GM19463 (cell line): Measurements from ENCODE around the gene TFDP1.

Experiments
- ATAC-seq: cut with Tn5 transposase; IDR thresholded peaks from one replicate; pipeline ENCODE4 v1.9.1; 2021; ENCODE audit warnings: mild to moderate bottlenecking, moderate library complexity; ENCODE audit not compliant: unreplicated experiment

The TFDP1 gene

DNA sequence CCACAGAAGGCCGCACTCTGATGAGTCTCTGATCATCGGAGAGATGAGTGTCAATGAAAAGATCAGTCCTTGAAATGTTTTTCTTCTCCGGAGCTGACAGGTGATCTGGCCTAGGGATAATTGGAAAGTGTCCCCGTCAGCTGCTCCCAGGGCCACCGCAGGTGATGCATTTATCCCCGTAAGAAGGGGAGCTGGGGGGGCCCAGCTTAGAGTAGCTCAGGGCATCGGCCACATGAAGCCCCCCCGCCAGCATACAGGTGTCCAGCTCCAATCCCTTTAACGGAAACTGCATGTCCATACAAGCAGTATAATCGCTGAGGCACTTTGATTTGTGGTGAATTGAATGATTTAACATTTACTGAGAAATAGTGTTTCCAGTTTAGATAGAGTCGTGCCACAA is 45.7 kb downstream of the TFDP1 start:
- ATAC-seq, result no peak

DNA sequence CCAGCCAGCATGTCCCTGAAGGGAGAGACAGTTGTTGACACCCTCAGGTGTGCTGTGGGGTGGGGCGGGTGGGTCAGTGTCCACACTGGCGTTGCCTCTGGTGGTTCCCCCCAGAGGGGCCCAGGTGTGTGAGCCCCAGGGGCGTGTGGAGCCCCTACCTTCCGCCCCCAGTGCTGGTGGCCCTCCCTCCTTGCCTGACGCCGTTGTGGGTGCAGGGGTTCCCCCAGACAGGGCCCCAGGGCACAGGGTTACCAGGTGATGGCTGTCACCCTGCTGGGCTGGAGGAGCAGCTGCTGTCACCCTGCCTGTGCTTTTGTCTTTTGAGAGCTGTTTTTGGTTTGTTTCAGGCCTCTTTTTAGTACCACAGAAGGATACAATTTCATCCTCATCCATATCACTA is 46.3 kb downstream of the TFDP1 start:
- no peak for ATAC-seq

DNA sequence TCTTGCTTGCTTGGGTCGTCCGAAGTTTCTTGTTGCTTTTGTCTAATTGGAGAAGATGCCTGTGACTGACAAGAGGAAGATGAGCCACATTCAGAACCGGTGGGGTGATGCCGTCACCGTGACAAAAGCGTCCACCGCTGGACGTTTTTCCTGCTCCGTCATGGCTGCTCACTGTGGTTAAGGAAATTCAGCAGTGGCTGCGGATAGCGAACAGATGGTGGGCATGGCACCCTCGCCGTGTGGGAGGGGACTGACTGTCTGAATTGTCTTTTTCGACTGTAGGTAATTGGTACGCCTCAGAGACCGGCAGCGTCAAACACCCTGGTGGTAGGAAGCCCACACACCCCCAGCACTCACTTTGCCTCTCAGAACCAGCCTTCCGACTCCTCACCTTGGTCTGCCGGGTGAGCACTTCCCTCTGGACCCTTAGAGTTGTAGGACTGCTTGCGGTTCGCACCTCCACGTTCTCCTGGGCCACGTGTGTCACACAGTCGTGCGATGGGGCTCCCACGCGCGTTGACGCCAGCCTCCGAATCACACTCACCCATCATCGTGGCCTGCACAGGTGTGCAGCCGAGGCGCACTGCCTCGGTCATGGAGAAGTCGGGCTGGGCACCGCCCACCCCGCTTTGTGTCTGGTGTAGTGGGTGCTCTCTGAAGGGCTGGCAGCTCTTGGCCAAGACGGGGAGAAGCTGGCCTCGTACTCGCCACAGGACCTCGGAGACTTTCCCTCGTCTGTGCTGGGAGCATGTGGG is 47.0 kb downstream of the TFDP1 start:
- ATAC-seq, result no peak

DNA sequence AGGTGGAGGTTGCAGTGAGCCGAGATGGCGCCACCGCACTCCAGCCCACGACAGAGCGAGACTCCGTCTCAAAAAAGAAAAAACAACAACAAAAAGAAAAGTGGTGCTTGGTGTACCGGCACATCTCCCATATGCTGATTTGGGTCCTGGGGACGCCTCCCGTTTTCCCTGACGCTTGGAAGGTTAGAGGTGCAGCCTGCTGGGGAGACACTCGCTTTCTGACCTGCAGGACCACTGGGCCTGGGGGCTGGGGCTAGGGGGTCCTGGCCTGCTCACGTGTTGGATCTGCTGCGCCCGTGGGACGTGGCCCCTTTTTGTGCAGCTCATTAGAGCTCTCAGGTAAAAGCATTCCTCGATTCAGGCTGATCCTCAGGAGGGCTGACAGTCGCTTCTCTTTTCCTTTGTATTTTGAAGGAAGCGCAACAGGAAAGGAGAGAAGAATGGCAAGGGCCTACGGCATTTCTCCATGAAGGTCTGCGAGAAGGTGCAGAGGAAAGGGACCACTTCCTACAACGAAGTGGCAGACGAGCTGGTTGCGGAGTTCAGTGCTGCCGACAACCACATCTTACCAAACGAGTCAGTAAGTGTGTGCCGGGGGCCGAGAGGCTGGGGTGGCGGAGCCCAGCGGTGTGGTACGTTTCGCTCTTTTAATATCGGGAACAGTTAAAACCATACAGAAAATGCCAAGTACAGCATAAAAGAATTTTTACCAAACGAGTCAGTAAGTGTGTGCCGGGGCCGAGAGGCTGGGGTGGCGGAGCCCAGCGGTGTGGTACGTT is 48.3 kb downstream of the TFDP1 start:
- no peak for ATAC-seq

DNA sequence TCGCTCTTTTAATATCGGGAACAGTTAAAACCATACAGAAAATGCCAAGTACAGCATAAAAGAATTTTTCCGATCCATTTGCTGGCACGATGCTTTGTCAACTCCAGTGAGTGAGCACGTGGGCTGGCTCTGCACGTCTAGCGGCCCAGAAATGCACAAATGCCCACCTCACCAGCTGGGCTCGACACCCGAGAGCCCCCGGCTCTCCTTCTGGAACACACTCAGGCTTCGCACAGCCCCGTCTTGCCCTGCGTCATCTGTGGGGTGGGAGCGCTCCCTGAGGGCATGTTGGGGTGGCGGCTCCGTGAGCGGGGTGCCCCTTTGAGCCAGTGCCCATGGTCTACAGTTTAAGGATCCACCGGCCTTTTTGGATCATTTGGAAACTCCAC is 48.9 kb downstream of the TFDP1 start:
- no peak for ATAC-seq

DNA sequence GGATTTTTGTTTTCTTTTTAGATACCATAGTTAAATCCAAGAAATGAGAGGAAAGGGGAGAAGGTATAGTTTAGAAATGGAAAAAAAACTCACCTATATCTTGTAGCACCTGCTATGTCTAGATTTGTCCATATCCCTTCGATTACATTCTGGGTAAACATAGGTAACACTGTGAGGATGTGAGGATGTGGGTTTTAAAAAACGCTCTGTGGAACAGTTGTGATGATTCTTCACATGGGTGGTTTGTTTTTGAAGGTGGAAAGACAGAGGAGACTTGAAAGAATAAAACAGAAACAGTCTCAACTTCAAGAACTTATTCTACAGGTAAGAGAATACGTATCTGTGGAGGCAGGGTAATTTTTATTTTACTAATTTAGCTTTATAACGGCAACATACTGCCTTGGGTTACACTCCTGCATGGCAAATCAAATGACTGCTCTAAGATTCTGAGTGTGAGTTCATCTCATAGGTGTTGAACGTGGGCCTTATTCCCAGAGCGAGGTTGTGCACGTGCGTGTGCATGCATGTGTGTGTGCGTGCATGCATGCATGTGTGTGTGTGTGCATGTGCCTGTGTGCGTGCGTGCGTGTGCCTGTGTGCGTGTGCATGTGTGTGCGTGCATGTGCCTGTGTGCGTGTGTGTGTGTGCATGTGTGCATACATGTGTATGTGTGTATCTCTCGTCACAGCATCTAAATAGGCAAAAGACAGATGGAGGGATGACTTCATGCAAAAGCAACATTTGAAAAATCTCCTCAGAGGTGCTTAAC is 49.9 kb downstream of the TFDP1 start:
- ATAC-seq, result no peak

DNA sequence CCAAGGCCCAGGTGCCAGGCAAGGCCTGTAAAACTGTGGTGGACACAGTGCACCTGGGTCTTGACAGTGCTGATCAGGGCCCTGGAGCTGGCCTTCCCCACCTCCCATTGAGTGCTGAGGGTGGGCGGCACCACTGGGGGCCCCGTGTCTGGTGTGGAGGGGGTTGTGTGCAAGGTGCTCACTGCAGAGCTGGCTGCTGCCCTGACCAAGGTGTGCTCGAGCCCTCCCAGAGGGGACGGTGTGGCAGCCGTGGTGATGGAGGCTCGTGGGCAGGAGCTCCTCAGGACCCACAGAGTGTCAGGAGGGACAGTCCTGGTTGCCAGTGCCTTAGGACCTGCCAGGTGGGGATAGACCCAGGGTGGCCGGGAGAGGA is 50.5 kb downstream of the TFDP1 start:
- ATAC-seq, result no peak

DNA sequence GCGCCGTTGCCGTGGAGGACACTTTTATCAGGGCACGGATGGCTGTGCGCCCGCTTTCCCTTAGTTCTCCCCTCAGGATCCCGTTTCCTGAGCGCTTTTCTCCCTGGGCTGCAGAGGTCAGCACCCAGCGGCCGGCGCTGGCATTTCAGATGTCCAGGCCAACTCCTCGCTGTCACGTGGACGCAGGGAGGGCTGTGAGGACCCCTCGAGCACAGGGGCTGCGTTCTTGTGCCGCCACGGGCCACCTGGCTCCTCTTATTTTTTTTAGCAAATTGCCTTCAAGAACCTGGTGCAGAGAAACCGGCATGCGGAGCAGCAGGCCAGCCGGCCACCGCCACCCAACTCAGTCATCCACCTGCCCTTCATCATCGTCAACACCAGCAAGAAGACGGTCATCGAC is 51.2 kb downstream of the TFDP1 start:
- no peak for ATAC-seq

DNA sequence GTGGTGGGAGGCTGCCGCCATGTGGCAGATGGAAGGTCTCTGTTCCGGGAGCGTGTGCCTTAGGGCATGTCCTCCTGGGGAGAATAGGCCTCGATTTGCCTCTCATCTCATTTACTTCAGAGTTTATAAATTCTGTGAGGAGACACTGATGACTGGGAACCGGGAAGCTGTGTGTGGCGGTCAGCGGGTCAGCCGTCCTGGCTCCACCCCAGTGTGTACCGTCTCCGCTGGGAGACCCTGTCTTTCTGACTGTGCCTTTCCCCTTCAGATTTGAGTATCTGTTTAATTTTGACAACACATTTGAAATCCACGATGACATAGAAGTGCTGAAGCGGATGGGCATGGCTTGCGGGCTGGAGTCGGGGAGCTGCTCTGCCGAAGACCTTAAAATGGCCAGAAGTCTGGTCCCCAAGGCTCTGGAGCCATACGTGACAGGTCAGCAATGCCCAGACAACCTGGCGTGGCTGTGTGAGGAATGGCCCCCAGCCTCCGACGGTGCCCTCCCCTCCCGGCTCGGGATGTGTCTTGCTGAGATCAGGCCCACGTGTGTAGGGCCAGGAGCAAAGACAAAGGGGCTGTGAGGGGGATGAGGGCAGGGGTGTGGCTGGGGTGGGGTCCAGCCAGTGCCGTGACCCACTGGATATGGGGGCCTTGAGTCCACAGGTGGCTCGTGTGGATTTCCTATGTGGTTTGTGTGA is 51.9 kb downstream of the TFDP1 start:
- no peak for ATAC-seq

DNA sequence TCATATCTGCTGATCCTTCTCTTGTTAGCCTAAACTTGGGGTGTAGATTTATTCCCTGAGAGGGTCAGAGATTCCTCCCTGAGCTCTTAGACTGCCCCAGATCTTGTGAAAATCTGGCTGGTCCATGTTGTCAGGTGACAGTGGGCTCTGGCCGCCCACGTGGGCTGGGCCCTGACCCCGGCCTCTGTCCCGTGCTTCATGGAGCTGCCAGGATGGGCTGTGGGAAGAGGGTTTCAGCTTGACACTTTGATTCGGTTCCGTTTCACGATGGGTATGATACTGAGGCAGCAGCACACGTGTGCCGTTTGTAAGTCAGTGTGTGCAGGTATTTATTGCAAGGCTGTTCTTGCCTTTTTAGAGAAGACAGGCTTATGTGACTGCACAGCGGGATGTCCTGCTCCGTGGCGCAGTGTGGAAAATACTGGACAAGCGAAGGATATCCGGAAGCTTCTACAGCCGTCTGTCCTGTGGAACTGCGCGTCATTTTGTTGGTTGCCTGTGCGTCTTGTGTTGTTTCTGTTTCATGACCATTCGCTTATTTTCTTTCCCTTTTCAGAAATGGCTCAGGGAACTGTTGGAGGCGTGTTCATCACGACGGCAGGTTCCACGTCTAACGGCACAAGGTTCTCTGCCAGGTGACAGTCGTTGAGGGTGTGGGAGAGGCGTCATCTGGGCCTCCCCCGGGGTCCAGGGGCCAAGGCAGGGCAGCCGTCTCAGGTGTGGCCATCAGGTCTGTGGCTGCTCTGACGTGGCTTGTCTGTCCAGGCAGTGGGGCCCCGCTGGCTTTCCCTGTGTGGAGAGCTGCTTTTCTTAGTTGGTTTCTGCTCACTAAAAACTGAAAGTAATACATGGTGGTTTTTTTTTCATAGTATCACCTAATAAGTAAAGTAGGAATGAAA is 53.0 kb downstream of the TFDP1 start:
- no peak for ATAC-seq

DNA sequence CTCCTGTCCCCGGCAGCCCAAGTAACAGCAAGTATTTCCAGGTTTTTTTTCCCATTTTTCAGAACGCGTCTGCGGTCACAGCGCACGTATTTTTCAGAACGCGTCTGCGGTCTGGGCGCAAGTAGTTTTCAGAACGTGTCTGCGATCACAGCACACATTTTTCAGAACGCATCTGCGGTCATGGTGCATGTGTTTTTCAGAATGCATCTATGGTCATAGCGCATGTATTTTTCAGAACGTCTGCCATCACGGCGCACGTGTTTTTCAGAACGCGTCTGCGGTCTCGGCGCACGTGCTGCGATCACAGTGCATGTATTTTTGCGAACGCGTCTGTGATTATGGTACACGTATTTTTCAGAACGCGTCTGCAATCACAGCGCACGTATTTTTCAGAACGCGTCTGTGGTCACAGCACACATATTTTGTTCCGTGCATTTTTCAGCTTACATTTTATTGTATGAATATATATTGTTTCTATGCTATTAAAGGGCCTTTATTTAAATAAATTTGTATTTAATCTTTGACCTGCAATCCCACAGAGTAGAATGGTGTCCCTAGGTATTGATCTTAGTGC is 53.7 kb downstream of the TFDP1 start:
- no peak for ATAC-seq

DNA sequence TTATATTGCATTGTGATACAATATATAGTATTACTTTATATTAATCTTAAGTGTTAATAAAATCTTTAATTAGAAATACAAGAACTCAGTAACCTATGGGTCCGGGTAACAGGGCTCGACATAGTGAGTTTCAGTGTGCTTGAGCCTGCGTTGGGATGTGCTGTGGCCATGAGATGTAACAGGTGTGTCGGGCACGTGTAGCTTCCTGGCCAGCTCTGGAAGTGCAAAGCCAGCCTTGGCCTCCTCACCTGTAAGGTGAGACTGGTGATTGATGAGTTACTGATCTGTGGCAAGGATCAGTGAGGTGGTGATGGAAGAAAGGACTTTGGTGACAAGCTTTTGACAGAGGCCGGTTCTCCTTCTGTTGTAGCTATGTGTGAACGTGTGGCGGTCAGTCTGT is 54.3 kb downstream of the TFDP1 start:
- ATAC-seq, result no peak

DNA sequence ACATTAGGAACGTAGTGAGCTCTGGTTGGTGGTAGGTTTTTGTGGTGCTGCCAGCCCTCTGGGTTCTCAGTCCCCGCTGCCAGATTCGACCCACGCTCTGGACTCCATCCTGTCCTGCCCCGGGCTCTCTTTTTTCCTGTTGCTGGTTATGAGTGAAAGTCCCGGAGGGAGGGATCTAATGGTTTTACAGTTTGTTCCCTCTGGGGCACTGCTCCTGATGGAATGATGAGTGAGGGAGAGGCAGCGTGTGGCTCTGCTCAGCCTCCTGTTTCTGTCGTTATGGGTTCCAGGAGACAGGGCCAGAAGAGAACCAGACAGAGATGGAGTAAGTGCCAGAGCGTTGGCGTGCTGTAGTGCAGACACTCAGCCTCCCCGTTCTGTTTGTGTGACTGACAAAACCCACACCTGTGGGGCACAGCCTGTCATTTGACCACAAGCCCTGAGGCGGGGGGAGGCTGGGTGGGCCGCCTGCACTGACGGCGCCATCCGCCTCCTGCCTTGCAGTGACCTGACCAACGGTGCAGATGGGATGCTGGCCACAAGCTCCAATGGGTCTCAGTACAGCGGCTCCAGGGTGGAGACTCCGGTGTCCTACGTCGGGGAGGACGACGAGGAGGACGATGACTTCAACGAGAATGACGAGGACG is 55.2 kb downstream of the TFDP1 start:
- no peak for ATAC-seq

DNA sequence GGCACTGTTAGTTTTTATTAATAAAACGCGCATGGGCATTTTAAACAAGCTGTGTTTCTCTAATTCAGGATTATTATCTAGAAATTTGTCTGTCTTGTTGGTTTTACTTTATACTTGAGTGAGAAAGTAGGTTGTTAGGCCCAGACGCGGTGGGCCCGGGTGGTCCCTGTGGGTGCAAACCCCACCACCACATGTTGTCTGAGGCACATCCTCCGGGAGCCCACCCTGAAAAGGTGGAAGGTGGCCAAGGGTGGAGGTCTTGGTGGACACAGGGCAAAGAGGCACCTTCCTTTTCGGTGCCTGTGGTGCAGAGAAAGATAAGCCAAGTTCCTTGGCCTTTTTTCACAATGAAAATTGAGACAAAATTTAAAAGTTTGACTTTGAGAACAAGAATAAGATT is 56.9 kb downstream of the TFDP1 start:
- ATAC-seq, result no peak

DNA sequence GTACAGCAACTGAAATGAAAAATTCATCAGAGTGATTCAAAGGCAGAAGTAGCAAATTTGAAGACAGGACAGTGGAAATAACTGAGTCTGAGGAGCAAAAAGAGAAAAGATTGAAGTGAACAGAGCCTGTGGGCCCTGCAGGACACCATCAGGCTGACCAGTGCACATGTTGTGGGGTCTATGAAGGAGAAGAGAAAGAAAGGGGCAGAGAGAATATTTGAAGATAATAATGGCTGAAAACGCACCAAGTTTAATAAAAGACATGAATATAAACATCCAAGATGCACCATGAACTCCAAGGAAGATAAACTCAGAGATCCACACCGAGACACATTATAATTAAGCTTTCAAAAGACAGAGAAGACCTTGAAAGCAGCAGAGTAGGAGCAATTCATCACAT is 58.0 kb downstream of the TFDP1 start:
- no peak for ATAC-seq

DNA sequence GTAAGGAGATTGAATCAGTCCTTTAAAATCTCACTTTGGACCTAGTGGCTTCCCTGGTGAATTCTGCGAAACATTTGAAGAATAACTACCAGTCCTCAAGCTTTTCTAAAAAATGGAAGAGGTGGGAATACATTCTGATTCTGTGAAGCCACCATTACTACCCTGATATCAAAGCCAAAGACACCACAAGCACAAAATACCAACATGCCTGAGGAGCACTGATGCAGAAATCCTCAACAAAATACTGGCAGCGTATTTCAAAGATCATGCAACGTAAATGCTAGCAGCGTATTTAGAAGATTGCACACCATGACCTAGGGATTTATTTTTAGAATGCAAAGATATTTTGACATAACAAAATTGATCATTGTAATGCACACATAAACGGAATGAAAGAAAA is 59.0 kb downstream of the TFDP1 start:
- no peak for ATAC-seq

DNA sequence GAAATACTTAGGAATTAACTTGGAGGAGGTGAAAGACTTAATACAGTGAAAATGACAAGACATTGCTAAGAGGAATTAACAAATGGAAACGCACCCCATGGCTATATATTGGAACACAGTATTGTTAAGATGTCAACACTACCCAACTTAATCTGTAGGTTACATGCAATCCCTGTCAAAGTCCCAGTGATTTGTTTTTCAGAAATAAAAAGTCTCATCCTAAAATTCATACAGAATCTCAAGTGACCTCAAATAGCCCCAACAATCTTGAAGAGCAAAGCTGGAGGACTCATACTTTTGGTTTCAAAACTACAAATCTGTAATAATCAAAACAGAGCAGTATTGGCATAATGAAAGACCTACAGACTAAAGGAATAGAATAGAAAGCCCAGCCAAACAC is 60.2 kb downstream of the TFDP1 start:
- ATAC-seq, result no peak

DNA sequence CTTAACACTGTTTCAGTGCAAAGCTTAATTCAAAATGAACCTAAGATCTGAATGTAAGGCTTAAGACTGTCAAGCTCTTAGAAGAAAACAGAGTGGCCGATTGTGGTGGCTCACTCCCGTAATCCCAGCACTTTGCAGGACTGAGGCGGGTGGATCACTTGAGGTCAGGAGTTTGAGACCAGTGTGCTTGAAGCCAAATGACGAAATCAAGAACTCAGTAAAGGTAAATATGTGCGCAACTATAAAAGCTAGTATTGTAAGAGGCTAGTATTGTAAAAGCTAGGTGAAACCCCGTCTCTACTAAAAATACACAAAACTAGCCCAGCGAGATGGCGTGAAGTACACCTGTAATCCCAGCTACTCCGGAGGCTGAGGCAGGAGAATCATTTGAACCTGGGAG is 60.8 kb downstream of the TFDP1 start:
- ATAC-seq, result no peak

DNA sequence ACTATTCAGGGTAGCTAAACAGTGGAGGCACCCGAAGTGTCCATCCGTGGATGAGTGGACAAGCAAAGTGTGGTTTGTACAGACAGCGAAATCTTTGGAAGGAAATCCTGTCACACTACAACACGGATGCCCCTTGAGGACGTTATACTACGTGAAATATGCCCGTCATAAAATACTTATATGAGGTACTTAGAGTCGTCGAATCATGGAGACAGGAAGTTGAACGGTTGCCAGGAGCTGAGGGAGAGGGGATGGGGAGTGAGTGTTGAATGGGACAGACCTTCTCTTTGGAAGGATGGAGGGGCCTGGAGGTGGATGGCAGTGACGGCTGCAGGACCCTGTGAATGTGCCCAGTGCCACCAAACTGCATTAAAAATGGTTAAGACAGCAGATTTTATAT is 61.8 kb downstream of the TFDP1 start:
- ATAC-seq, result no peak
